Tibial nerve (tissue), 4 donors: ENCODE measurements around the gene DPP9. TPM values are rescaled to one million over a fixed set of nuclear protein-coding genes. Genes with fewer than 3 reads are reported as not detected.

Source experiments
- DNase-seq, 2 donors: peaks; one replicate each; pipeline ENCODE4 v3.0.0-alpha.2; 2019; ENCODE audit warnings: low spot score in 2 of 2
- H3K27ac ChIP-seq, 4 donors: fragments of 200-600 bp; sonication (generic) in 3 of 4; one replicate each; pipeline ENCODE4 v1.5.1; 2017 to 2019; ENCODE audit warnings: mild to moderate bottlenecking in 1 of 4
- H3K27me3 ChIP-seq, 2 donors: fragments of 200-600 bp; sonication (generic) in 1 of 2; one replicate each; pipeline versions ENCODE4 v1.5.1 to v1.6.0; 2017 to 2019
- H3K36me3 ChIP-seq, 3 donors: fragments of 200-600 bp; sonication (generic); one replicate each; pipeline ENCODE4 v1.5.1; 2018 to 2019
- H3K4me1 ChIP-seq, 4 donors: fragments of 200-600 bp; sonication (generic) in 3 of 4; one replicate each; pipeline ENCODE4 v1.5.1; 2017 to 2019
- H3K4me3 ChIP-seq, 4 donors: fragments of 200-600 bp; sonication (generic) in 3 of 4; one replicate each; pipeline ENCODE4 v1.5.1; 2017 to 2019; ENCODE audit warnings: mild to moderate bottlenecking in 1 of 4, moderate library complexity in 1 of 4
- H3K9me3 ChIP-seq, 4 donors: fragments of 200-600 bp; sonication (generic) in 3 of 4; one replicate each; pipeline ENCODE4 v1.5.1; 2017 to 2019
- EP300 ChIP-seq, 2 donors: sonication (generic); formaldehyde crosslinking; IDR thresholded peaks; one replicate each; pipeline ENCODE4 v1.6.1; 2017; ENCODE audit warnings: antibody characterized with exemption in 2 of 2, mild to moderate bottlenecking in 1 of 2
- POLR2A ChIP-seq, 2 donors: fragments of 450-650 bp; IDR thresholded peaks; one replicate each; pipeline ENCODE4 v1.6.1; 2017; ENCODE audit warnings: antibody characterized with exemption in 2 of 2, mild to moderate bottlenecking in 2 of 2, moderate library complexity in 2 of 2
- WGBS, 2 donors: methylation state at CpG; one replicate each; pipeline ENCODE4 v1.1.5; 2018; 5-methylcytosine and 5-hydroxymethylcytosine counted together
- total RNA-seq, 4 donors: library from RNA; depleted of rRNA; stranded (reverse); fragments of >200 nt; gene quantifications; one replicate each; pipeline ENCODE4 v1.1.0, GENCODE V29; 2016
- TF ChIP-seq, protein P1 (sequence below), 5 experiments: fragments of 200-600 bp in 3 of 5; fragments of 450-650 bp in 2 of 5; sonication (generic) in 3 of 5; IDR thresholded peaks; one replicate each; pipeline ENCODE4 v1.5.1; 2016 to 2019; ENCODE audit warnings: antibody characterized with exemption in 5 of 5, mild to moderate bottlenecking in 3 of 5, moderate library complexity in 2 of 5

The DPP9 gene
- total RNA-seq, 4 donors from 2014 or later, result 53.9 to 134 (median 68.0) TPM

DNA sequence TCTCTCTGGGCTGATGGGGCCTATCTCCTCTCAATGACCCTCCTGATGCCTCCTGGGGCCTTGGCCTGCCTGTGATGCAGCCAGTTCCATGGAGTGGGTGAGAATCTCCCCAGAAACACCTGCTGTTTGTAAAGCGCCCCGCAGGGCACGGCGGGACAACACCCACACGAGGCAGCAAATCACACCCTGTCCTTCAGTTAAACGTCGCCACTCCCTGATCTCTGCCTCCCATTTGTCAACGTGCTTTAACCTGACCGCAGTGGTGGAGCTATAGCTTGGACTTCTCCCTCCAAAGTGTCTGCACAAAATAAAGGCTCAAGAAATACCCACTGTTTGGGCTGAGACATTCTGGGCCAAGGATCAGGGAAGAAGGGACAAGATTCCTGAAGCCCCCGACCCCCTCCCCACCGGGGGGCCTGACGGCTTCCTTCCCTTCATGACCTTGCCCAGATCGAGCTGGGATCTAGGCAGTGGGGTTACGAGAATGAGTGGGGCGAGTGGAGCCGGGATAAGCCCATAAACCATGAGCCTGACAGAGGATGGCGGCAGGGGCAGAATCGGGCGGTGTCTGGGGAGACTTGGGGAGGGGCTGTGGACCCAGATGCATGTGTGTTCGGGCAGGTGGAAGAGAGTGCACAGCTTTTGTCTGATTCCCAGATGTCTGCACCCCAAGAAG, 61.5 kb downstream of the DPP9 start:
- Histone ChIP-seq H3K36me3 (peaks cover 3 to 95% (median 23%) of the 10 kb centered on the region in 3 donors), H3K27ac (peak overlapping the region in 1 of 4 donors; percentile 10), H3K4me1 (peaks cover 0 to 12% (median 0%) of the 10 kb centered on the region in 4 donors), H3K9me3 (peaks cover 0 to 15% (median 0%) of the 10 kb centered on the region in 4 donors), H3K4me3 (no peak overlapping the region), H3K27me3 (no peaks in the 10 kb centered on the region)
- no peak for DNase-seq
- TF ChIP-seq, protein P1, sequence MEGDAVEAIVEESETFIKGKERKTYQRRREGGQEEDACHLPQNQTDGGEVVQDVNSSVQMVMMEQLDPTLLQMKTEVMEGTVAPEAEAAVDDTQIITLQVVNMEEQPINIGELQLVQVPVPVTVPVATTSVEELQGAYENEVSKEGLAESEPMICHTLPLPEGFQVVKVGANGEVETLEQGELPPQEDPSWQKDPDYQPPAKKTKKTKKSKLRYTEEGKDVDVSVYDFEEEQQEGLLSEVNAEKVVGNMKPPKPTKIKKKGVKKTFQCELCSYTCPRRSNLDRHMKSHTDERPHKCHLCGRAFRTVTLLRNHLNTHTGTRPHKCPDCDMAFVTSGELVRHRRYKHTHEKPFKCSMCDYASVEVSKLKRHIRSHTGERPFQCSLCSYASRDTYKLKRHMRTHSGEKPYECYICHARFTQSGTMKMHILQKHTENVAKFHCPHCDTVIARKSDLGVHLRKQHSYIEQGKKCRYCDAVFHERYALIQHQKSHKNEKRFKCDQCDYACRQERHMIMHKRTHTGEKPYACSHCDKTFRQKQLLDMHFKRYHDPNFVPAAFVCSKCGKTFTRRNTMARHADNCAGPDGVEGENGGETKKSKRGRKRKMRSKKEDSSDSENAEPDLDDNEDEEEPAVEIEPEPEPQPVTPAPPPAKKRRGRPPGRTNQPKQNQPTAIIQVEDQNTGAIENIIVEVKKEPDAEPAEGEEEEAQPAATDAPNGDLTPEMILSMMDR (IDR thresholded peaks at IDR 0.05), result no peak
- TF ChIP-seq EP300 (IDR thresholded peaks at IDR 0.05), result no peak
- no peak for TF ChIP-seq POLR2A (IDR thresholded peaks at IDR 0.05)
- 85 to 87% methylated on average over 17 to 20 of the region's 20 CpGs for WGBS, 2 donors

DNA sequence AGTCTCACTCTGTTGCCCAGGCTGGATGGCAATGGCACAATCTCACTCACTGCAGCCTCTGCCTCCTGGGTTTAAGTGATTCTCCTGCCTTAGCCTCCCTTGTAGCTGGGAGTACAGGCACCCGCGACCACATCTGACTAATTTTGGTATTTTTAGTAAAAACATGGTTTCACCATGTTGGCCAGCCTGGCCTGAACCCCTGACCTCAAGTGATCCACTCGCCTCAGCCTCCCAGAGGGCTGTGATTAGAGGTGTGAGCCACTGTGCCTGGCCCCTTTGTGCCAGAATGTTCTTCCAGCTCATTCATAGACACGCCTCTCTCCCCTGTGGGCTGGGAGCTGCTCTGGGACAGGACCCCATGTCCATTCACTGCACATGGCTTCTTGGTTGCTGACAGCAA, 62.6 kb downstream of the DPP9 start:
- H3K36me3 ChIP-seq, result peaks cover 3 to 96% (median 23%) of the 10 kb centered on the region in 3 donors
- peaks cover 0 to 6% (median 0%) of the 10 kb centered on the region in 4 donors for H3K4me1 ChIP-seq
- peak overlapping the region in 1 of 4 donors; percentile 8 for H3K27ac ChIP-seq
- H3K27me3 ChIP-seq, result no peaks in the 10 kb centered on the region
- no peak overlapping the region for H3K4me3 ChIP-seq
- WGBS, 2 donors, result 75 to 85% methylated on average over 4 of the region's 4 CpGs
- no peak for DNase-seq
- peaks cover 0 to 15% (median 0%) of the 10 kb centered on the region in 4 donors for H3K9me3 ChIP-seq
- TF ChIP-seq EP300 (IDR thresholded peaks at IDR 0.05) (no peak), POLR2A (IDR thresholded peaks at IDR 0.05) (no peak)
- TF ChIP-seq, protein P1 (IDR thresholded peaks at IDR 0.05), result no peak

DNA sequence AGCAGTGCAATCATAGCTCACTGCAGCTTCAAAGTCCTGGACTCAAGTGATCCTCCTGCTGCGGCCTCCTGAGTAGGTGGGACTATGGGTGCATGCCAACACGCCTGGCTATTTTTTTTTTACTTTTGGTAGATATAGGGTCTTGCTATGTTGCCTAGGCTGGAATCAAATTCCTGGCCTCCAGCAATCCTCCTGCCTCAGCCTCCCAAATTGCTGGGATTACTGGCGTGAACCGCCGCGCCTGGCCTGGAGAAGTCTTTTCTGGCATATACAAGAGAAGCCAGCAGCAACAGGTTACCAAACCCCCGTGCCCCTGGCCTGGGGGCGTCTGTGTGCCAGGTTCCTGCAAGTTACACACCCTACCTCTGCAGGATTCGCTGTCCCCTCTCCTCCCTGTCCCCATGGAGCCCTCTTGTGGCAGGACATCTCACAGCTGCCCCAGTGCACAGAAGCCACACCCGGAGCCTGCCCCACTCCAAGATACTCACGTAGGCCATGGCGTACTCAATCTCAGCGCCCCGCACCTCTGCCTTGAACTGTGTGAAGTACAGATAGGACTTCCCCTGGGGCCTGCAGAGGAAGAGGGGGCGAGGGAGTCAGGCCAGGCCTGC, 63.4 kb downstream of the DPP9 start:
- no peak for DNase-seq
- peaks cover 0 to 15% (median 0%) of the 10 kb centered on the region in 4 donors for H3K9me3 ChIP-seq
- H3K4me1 ChIP-seq, result peaks cover 0 to 6% (median 0%) of the 10 kb centered on the region in 4 donors
- H3K36me3 ChIP-seq, result peaks cover 3 to 97% (median 23%) of the 10 kb centered on the region in 3 donors
- no peak overlapping the region for H3K4me3 ChIP-seq
- H3K27ac ChIP-seq, result no peak overlapping the region
- TF ChIP-seq POLR2A (IDR thresholded peaks at IDR 0.05) (no peak), EP300 (IDR thresholded peaks at IDR 0.05) (no peak)
- TF ChIP-seq, protein P1 (IDR thresholded peaks at IDR 0.05), result peak in 1 of 5 experiments; percentile 12
- no peaks in the 10 kb centered on the region for H3K27me3 ChIP-seq
- 88 to 90% methylated on average over 14 to 15 of the region's 15 CpGs for WGBS, 2 donors

DNA sequence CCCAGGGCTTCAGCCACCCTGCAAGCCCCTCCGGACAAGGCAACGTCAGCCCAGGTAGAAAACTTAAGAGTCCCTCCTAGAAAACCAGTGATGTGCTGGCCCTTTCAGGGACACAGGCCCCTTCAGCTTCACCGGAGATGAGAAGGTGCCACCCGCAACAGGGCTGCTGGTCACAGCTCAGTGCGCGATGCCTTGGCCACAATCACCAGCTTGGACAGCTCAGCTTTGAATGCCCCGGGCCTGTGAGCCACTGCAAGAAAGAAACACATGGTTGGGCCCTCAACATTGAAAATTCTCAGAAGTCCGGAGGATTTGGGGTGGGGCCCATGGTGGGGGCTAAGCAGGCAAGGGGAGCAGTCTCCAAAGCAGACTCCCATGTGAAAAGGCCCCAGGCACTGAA, 65.8 kb downstream of the DPP9 start:
- no peak for TF ChIP-seq EP300 (IDR thresholded peaks at IDR 0.05)
- Histone ChIP-seq H3K27ac (peak overlapping the region in 1 of 4 donors; percentile 38), H3K9me3 (peaks cover 0 to 15% (median 0%) of the 10 kb centered on the region in 4 donors), H3K4me1 (peaks cover 0 to 6% (median 0%) of the 10 kb centered on the region in 4 donors), H3K4me3 (no peak overlapping the region), H3K36me3 (peaks cover 0 to 91% (median 16%) of the 10 kb centered on the region in 3 donors), H3K27me3 (no peaks in the 10 kb centered on the region)
- no peak for DNase-seq
- 81 to 98% methylated on average over 6 to 8 of the region's 8 CpGs for WGBS, 2 donors

DNA sequence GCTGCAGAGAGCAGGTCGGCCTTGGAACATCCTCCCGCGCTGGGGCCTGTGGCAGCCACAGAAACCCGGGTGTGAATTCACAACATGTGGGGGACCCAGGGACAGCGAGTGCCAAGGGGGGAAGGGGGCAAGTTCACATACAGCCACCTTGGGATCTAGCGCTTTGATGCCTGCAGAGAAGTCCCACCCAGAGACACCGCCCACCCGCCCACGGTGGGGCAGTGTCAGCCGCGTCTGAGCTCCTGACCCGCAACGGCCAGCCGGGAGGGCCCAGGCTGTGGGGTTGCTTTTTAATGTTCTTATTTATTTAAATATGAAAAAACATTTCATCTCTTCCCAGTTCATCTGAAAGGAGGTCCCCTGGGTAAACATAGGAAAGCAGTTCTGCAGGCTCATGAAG, 66.4 kb downstream of the DPP9 start:
- Histone ChIP-seq H3K9me3 (peaks cover 0 to 15% (median 0%) of the 10 kb centered on the region in 4 donors), H3K4me3 (no peak overlapping the region), H3K36me3 (peaks cover 0 to 88% (median 16%) of the 10 kb centered on the region in 3 donors), H3K27me3 (no peaks in the 10 kb centered on the region), H3K27ac (peak overlapping the region in 1 of 4 donors; percentile 38), H3K4me1 (peaks cover 0 to 6% (median 0%) of the 10 kb centered on the region in 4 donors)
- no peak for DNase-seq
- TF ChIP-seq, protein P1 (IDR thresholded peaks at IDR 0.05), result no peak
- TF ChIP-seq POLR2A (IDR thresholded peaks at IDR 0.05), result no peak
- TF ChIP-seq EP300 (IDR thresholded peaks at IDR 0.05), result no peak
- 59 to 61% methylated on average over 14 of the region's 14 CpGs for WGBS, 2 donors
